GM18517 (cell line): ENCODE measurements around the gene PHTF2.
"Not testable (repeated sequence)": the region's sequence is repeated elsewhere in the genome, so short reads cannot be mapped to it uniquely, and the experiment has no call there.

ENCODE experiments used
- ATAC-seq: cut with Tn5 transposase; IDR thresholded peaks from one replicate; pipeline ENCODE4 v1.9.1; 2021; ENCODE audit warnings: mild to moderate bottlenecking, moderate library complexity; ENCODE audit not compliant: unreplicated experiment

PHTF2 gene

DNA sequence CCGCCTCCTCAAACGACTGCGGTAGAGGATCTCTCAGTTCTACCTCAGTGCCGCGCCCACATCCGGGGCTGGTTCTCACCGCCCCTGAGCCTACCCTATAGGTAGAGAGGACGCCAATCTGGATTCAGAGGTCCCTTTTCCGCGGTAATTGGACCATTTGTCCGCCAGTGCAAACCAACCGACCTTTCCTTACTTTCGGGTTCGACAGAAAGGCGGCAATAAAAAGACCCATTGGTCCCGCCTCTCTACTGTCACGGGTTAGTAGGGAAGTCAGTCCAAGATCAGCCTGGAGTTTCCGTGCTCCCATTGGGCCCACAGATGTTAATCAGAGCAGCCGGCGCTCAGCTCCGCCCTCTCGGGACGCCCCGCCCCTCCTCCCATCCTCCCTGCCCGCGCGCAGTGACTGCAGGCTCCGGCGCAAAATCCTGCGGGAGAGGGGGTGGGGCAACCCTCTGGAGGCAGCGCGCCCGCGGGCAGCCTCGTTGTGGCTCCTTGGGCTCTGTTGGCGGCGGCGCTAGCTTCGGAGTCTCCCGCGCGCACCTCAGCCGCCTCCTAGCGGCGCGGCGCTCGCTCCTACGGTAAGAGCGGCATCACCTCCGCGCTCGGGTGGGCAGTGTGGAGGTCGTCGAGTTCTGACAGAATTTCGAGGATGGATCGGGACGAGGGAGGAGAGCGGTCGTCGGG, at the start of gene PHTF2, which contains the start of gene TMEM60:
Gene PHTF2, plus strand, starts transcription at position 380 of the 684 bp plus-strand sequence.
Gene TMEM60, minus strand, starts transcription at position 41 of the 684 bp plus-strand sequence. CDS start 4,061 bp downstream, outside the sequence.
- peak; percentile 90 for ATAC-seq

DNA sequence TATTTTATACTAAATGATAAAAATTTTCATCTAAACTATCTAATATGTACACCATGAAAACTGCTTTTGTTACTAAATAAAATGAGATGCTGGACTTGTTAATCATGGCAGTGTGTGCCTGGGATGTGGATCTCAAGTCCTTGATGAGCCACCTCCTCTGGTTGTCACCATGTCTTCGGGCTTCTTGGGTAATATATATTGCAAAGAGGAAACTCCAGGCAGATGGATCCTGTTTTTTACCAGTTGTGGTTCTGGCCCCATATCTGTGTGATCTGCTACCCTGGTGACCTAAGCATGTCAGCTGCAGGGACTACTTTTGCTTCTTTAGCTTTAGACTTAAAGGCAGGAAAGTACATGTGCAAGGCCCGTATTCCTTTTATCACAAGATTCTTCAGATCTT, 46.6 kb upstream of the PHTF2 start:
- no peak for ATAC-seq

DNA sequence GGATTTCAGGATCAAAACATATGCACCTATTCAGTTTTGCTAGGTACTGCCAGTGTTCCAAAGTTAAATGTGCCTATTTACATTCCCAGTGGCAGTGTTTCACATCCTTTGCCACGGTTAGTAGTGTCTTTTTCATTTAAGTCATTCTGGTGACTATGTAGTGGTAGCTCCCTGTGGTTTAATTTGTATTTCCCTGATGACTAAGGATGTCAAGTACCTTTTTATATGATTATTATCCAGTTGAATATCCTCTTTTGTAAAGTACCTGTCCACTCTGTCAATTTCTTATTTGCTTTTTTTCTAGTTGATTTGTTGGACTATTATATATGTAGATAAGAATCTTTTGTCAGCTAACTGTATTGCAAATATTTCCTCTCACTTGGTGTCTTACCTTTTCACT, 45.4 kb upstream of the PHTF2 start:
- no peak for ATAC-seq

DNA sequence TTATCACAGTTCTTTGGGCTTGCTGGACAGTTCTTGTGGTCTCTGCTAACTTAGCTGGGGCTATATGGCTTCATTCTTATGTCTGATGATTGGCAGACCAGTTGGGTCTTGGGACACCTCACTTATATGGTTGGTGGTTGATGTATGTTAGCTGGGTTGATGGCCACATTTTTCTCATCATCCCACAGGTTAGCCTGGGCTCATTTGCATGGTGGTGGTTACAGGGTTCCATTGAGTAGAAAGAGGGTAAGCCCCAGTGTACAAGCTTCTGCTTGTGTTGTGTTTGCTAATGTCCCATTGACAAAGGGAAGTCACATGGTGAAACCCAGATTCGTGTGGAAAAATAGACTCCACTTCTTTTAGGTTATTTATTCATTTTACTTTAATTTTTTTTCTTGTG, 41.0 kb upstream of the PHTF2 start:
- peak; percentile 83 for ATAC-seq

DNA sequence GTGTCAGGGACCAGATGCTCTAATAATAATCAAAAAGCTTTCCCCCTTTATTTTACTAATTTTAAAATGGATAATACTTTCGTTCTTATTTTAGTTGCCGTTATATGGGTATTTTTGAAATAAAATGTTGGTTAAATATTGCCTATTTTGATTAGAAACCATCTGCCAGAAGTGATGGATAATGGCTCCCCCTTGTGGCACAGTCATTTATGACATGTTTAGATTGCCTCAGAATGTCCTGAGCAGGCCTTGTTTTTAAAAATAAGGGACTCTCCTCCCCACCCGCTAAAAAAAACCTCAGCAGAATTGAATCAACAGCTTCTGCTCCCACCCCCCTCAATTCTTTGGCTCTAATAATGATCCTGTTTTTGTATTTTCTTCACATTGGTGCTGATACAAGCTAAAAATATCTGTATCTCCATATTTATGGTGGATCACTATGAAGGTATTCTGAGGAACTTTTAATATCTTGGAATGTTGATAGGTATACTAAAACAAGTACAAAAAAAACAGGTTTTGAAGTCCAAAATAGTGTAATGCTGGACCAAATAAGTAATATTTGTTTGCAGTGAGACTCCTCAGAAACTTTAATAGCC, 39.2 kb upstream of the PHTF2 start:
- peak; percentile 35 for ATAC-seq

DNA sequence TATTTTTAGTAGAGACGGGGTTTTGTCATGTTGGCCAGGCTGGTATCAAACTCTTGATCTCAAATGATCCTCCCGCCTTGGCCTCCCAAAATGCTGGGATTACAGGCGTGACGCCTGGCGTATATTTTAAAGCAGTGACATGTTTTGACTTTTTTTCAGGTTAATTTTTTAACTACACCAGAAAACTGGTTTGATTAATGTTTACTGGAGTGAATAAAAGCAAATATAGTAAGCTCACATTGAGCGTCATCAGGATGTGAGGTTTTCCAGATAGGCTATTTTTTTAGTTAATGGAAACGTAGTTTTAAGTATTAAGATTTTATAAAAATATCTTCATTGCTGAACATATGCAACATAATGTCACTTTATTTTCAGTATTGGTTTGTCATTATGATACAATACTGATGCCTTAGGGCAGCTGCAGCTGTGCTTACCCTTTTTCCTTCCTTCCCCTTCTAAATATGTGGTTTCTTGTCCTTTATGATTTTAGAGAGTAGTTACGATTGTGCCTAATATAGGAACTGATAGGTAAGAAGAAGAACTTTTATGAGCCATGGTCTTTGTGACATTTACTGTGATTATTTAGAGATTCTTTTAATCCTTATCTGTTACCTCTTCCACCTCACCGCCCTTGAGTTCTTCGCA, 37.6 kb upstream of the PHTF2 start:
- ATAC-seq: no peak

DNA sequence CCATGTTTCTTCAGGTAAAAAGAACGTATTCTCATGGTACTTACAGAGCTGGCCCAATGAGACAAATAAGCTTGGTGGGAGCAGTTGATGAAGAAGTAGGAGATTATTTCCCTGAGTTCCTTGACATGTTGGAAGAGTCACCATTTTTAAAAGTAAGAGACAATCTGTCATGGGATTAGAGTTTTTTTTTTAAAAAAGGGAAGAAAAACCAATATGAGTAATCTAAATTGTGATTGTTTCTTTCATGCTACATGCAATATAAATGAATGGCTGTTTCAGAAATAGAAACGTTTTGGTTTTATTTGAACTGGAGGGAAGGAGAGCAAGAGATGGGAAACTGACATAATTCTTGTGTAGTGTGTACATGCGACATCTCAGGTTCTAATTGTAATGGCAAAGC, 33.1 kb upstream of the PHTF2 start:
- ATAC-seq: no peak

DNA sequence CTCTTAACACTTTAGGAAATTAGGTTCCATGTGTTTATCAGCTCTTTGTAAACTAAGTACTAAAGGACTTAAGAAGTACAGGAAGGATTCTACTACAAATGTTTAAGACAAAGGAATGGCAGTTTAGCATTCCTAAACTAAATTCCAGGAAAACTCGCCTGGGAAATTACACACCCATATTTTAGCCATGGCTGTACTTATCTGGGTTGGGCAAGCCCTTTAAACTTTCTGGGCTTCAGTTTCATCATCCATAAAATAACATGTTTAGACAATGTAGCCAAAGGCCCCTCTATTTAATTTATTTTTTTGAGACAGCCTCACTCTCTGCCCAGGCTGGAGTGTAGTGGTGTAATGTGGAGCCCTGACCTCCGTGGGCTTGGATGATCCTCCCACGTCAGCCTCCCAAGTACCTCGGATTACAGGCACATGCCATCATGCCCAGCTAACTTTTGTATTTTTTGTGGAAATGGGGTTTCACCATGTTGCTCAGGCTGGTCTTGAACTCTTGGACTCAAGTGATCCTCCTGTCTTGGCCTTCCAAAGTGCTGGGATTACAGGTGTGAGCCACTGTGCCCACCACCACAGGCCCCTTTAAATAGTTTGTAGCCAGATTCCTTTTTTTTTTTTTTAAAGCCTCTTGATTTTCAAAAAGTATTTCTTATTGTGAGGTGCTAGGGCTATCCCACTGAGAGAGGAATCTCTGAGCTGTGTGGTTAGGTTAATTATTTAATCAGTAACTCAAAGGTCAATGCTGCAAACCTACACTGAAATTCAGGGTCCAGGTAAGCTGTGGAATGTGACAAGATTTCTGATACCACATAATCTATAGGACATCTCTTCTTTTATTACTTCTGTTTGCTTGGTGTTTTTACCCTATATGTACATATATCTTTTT, 32.4 kb upstream of the PHTF2 start:
- no peak for ATAC-seq

DNA sequence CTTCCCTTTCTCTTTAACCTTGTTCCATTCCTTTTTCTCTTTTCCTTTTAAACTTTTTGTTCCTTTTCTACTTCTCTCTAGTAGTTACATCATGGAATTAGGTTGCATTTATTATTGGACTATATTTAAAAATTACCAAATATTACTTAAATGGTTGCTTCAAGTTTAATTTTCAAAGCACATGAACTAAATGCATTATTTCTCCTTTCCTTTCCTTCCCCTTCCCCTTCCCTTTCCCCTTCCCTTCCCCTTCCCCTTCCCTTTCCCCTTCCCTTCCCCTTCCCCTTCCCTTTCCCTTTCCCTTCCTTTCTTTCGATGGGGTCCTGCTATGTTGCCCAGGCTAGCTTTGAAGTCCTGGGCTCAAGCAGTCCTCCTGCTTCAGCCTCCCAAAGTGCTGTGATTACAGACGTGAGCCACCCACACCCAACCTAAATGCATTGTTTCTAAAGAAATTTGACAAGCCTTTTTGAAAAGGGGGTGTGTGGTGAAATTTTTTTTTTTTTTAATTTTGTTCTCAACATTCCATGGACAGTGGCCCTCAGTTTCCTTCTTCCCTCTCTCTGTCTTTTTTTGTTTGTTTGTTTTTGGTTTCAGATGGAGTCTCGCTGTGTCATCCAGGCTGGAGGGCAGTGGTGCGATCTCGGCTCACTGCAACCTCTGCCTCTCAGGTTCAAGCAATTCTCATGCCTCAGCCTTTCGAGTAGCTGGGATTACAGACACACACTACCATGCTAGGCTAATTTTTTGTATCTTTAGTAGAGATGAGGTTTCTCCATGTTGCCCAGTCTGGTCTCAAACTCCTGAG, 31.6 kb upstream of the PHTF2 start:
- ATAC-seq: no peak

DNA sequence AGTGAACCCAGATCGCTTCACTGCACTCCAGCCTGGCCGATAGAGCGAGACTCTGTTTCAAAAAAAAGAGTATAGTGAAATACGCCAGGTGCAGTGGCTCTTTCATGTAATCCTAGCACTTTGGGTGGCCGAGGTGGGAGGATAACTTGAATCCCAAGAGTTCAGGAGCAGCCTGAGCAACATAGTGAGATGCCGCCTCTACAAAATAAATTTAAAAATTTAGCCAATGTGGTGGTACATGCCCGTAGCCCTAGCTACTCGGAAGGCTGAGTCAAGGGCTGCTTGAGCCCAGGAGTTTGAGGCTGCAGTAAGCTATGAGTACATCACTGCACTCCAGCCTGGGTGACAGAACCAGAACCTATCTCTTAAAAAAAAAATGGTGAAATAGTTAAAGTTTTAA, 28.3 kb upstream of the PHTF2 start:
- no peak for ATAC-seq

DNA sequence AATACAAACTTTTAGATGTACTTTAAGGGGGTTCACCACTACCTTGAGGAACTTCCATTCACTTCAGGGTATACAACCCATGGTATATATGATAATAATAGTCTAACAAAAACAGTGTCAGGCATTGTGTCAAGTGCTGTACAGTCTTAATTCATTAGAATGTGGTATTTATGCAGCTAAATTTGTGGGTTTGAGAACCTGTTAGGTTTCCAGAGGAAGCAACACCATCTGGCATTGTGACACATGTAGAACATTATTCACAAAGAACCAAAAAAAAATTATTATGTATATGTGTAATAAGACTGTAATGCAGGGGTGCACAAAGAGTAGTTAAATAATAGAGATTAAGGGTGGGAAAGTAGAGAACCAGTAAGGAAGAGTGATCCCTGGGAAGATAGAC, 26.7 kb upstream of the PHTF2 start:
- no peak for ATAC-seq

DNA sequence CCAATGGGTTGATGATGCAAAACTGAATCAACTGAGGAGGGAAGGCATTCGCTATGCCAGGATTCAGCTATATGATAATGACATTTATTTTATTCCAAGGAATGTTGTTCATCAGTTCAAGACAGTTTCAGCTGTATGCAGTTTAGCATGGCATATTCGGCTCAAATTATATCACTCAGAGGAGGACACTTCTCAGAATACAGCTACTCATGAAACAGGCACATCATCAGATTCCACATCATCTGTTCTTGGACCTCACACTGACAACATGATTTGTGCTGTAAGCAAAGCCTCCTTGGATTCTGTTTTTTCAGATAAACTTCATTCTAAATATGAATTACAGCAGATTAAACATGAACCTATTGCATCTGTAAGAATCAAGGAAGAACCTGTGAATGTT, 20.0 kb upstream of the PHTF2 start:
- ATAC-seq: no peak

DNA sequence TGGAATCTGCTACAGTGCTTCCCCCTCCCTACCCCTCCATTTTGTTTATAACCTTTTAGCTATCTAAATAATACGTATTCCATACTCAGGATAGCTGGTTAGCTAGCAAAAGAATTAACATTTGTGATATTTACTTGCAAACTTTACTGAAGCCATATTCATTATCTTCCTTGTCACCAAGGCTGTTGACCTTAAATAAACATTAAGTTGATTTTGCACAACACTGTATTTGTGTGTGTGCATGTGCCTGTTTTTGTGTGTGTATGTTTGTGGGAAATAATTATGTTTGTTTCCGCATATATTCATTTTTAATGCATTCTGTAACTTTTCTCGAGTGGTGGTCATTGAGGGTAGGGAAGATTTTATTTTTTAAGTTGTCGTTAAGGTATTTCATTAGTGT, 16.2 kb upstream of the PHTF2 start:
- no peak for ATAC-seq

DNA sequence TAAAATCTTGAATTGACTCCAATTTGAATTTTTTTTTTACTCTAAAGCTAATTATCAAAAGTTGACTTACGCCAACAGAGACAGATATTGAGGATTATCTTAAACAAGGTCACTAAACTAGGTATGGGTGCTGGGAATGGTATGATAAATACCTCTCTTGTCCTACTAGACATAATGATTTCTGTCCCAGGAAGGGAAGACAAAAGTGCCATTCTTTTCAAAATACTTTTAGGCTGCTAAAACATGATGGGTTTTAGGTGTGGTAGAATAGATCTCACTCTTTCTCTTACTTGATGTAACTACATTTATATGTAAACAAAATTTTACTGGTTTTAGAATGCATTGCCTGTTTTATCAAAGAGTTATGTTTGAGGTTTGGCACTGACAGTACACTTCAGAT, 15.5 kb upstream of the PHTF2 start:
- no peak for ATAC-seq

DNA sequence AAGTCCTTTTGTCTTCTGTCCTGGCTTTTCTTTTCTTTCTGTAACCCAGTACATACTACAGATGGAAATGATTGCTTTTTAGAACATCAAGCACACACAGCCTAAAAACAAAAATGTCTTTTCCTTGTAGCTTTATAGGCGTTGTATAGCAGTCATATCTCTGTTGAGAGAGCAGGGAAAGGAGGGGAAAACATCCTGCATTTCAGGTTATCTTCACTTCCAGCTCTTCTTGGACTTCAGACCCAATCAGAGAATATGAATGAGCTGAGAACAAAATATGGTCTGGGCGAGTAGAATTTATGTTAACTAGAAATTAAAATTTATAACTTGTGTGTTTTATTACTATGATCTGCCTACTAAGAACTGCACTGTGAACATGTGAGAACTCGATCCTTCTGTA, 15.0 kb upstream of the PHTF2 start:
- ATAC-seq: no peak

DNA sequence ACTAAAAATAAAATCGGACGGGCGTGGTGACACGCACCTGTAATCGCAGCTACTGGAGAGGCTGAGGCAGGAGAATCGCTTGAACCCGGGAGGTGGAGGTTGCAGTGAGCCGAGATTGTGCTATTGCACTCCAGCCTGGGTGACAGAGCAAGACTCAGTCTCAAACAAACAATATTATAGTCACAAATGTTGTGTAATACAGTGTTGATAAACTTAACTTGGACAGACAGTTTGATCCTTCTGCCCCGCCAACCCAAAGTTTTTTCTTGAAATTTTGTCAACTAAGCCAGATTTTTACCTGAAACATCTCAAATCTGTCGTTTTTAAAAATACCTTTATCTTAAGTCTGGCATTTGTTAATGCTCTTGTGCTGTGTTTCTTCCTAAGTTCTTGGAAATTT, 14.1 kb upstream of the PHTF2 start:
- ATAC-seq: not testable (repeated sequence)

DNA sequence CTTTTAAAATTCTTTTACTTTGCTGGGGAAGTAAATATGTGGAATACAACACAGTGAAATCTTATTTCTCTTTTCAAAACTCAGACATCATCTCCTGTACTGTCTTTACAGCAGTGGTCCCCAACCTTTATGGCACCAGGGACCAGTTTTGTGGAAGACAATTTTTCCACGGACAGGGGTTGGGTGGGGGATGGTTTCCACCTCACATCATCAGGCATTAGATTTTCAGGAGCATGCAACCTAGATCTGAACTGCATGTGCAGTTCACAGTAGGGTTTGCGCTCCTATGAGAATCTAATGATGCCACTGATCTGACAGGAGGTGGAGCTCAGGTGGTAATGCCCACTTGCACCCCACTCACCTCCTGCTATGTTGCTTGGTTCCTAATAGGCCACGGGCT, 12.6 kb upstream of the PHTF2 start:
- no peak for ATAC-seq

DNA sequence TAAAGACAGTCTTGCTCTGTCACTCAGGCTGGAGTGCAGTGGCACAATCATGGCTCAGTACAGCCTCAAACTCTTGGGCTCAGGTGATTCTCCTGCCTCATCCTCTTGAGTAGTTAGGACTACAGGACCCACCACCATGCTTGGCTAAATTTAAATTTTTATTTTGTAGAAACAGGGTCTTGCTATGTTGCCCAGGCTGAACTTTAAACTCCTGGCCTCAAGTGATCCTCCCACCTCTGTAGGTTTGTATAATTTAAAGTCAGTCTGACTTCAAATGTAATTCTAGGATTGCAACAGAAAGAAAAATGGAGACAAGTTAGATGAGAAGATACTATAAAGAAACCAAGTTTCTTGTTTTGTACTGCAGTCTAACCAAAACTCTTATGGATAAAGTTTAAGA, 11.8 kb upstream of the PHTF2 start:
- ATAC-seq: no peak

DNA sequence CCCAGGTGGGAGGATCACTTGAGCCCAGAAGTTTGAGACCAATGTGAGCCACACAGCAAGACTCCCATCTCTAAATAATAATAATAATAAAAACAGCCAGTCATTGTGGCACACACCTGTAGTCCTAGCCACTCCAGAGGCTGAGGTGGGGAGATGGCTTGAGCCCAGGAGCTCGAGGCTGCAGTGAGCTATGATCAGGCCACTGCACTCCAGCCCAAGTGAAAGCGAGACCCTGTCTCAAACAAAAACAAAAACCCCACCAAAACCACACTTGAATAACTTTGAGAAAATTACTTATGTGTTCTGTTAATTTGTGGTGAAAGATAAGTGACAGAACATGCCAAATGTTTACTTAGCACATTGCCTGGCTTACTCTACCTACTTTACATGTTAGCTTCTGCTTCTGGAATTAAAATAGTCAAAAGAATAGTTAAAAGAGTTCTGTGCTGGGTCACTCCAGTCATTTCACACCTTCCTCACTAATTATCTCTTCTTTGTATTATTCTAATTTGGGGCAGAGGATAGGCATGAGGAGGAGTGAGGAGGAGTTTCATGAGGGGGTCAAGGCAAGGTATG, 10.2 kb upstream of the PHTF2 start:
- no peak for ATAC-seq

DNA sequence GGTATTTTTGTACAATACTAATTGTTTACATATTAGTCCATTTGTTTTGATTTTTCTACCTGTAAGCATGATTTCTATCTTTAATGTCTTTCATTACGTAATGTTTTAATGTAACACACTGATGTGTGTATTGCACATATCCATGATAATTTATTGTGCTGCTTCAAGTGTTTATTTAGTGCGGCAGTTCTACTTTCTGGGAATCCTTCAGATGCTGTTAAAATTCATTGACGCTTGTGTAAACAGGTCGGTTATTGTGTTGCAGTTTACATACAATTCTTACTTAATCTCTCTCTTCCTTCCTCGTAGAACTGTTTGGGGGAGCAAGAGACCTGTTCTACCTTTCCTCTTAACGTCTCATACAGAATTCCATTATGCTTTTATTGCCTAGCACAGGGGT, 7.2 kb upstream of the PHTF2 start:
- no peak for ATAC-seq
